H1 (cell line): ENCODE data around the gene DGKI. TPM values are rescaled to one million over a fixed set of nuclear protein-coding genes. Genes with fewer than 3 reads are reported as not detected.

Source experiments
- CHD2 ChIP-seq: IDR thresholded peaks from 2 replicates; pipeline ENCODE4 v1.6.1; 2012; ENCODE audit warnings: low read length, improper control_type of control experiment
- FOSL1 ChIP-seq: IDR thresholded peaks from 2 replicates; pipeline ENCODE4 v1.6.1; 2011; ENCODE audit warnings: mild to moderate bottlenecking, low read depth, low read length, moderate library complexity; ENCODE audit not compliant: insufficient read depth
- RFX5 ChIP-seq: IDR thresholded peaks from 2 replicates; pipeline ENCODE4 v1.6.1; 2011; ENCODE audit warnings: low read depth, low read length, improper control_type of control experiment, borderline replicate concordance
- SRF ChIP-seq: IDR thresholded peaks from 2 replicates; pipeline ENCODE4 v1.6.1; 2011; ENCODE audit warnings: mild to moderate bottlenecking, low read depth, low read length, moderate library complexity
- TAF1 ChIP-seq: IDR thresholded peaks from 2 replicates; pipeline ENCODE4 v1.6.1; 2011; ENCODE audit warnings: mild to moderate bottlenecking, low read depth, low read length
- polyA plus RNA-seq, 7 experiments: library from polyadenylated mRNA; depleted of rRNA in 3 of 7; stranded (reverse) in 5 of 7; unstranded in 2 of 7; fragments of >200 nt in 5 of 7; fragments of 200-250 nt in 2 of 7; gene quantifications; 1 replicate in 5 of 7; 2 replicates in 1 of 7; 4 replicates in 1 of 7; pipeline versions ENCODE4 v1.2.1 to v1.2.3, GENCODE V29; 2011 to 2013; ENCODE audit warnings: missing spikeins in 2 of 7, mixed read lengths in 2 of 7
- total RNA-seq: library from RNA; stranded (reverse); fragmentation: NEBNext Ultra II Directional; extraction: Animal tissue kit (Norgen Biotek cat#: 25700); gene quantifications from 2 replicates; pipeline ENCODE4 v1.2.1, GENCODE V29; 2021
- TF ChIP-seq, protein P1 (sequence below): IDR thresholded peaks from 2 replicates; pipeline ENCODE4 v1.6.1; 2012; ENCODE audit warnings: inconsistent platforms

DGKI gene
- total and polyA plus RNA-seq, 2 of the 8 experiments (the other 6 are each of a cell fraction or from before 2014, with no cell fraction given), result 0.20 to 0.71 TPM

DNA sequence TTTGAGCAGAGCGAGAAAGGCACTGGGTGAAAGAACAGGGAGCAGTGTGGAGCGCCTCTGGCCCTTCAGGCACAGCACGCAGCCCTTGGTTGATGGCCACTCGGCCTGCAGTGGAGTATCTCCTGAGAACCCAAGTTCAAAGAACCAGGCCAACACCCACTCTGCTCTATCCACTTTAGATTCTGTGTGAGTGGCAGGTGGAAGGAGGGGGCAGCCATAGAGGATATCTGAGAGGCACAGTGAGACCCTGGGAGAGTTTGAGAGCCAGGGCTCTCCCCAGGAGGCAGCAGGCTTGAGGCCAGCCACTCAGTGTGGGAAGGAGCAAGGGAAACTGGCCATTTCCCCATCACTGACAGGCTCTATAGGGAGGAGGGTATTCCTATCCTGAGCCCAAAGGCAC is 450.7 kb downstream of the DGKI start (continued):
- TF ChIP-seq SRF, result no peak
- TF ChIP-seq RFX5, result no peak
- TF ChIP-seq FOSL1, result no peak
- no peak for TF ChIP-seq TAF1
- TF ChIP-seq, protein P1, sequence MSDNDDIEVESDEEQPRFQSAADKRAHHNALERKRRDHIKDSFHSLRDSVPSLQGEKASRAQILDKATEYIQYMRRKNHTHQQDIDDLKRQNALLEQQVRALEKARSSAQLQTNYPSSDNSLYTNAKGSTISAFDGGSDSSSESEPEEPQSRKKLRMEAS, result no peak
- TF ChIP-seq CHD2, result no peak
- TF ChIP-seq, all 59 proteins: peak for 0
